ENCODE results near the gene PLEKHG3. TPM values are rescaled to one million over a fixed set of nuclear protein-coding genes. Genes with fewer than 3 reads are reported as not detected.

Gene PLEKHG3
- total RNA-seq, 4 donors from 2014 or later = 58.1 to 273 (median 94.7) TPM

- intact Hi-C loops (cut with DNase I; ENCODE audit: low total_unique reads) = no loop called here
These were observed 11.0 kb downstream of the PLEKHG3 start for GRCh38 chr14:64715146-64715627.

GRCh38 chr14:64715628-64716412 lies 11.6 kb downstream of the PLEKHG3 start:
- peak overlapping the region in 3 of 4 donors; percentile 18 to 40 (median 32) for H3K4me3 ChIP-seq
- intact Hi-C loops (cut with DNase I; ENCODE audit: low total_unique reads) = no loop called here
- no peaks in the 10 kb centered on the region for H3K36me3 ChIP-seq
- H3K9me3 ChIP-seq = peaks cover 0 to 6% of the 10 kb centered on the region in 2 donors
- no peaks in the 10 kb centered on the region for H3K27me3 ChIP-seq
- in situ Hi-C loops (cut with MboI; ENCODE audit: low pct_ligation_motif_present in 1 of 4, low pct_unique_long_range_greater_than_20kb in 1 of 4, low sequenced_read_pairs in 3 of 4) = no loop called here
- H3K4me1 ChIP-seq = peaks cover 48 to 68% (median 60%) of the 10 kb centered on the region in 4 donors
- no peak for DNase-seq
- TF ChIP-seq POLR2A (IDR thresholded peaks at IDR 0.05) (no peak), CTCF (IDR thresholded peaks at IDR 0.05) (no peak), POLR2AphosphoS5 (IDR thresholded peaks at IDR 0.05) (no peak), EP300 (IDR thresholded peaks at IDR 0.05; ENCODE audit: low read depth) (no peak)
- WGBS, 2 donors (ENCODE audit: low coverage in 1 of 2) = 49% methylated on average over 22 of the region's 22 CpGs; no CpG with 5 or more reads in 1 of the 2 donors
- H3K27ac ChIP-seq = peak overlapping the region; percentile 86 to 91 (median 88)

More at GRCh38 chr14:64715146-64715627, 11.0 kb downstream of the PLEKHG3 start:
- DNase-seq = no peak
- no peaks in the 10 kb centered on the region for H3K36me3 ChIP-seq
- 50% methylated on average over 4 of the region's 4 CpGs; no CpG with 5 or more reads in 1 of the 2 donors for WGBS, 2 donors (ENCODE audit: low coverage in 1 of 2)
- H3K27ac ChIP-seq = peak overlapping the region; percentile 86 to 91 (median 88)
- TF ChIP-seq POLR2A (IDR thresholded peaks at IDR 0.05) (no peak), CTCF (IDR thresholded peaks at IDR 0.05) (no peak), EP300 (IDR thresholded peaks at IDR 0.05; ENCODE audit: low read depth) (no peak), POLR2AphosphoS5 (IDR thresholded peaks at IDR 0.05) (no peak)
- H3K9me3 ChIP-seq = peaks cover 0 to 6% of the 10 kb centered on the region in 2 donors
- peak overlapping the region in 1 of 4 donors; percentile 32 for H3K4me3 ChIP-seq
- H3K4me1 ChIP-seq = peaks cover 45 to 68% (median 60%) of the 10 kb centered on the region in 4 donors
- in situ Hi-C loops (cut with MboI; ENCODE audit: low pct_ligation_motif_present in 1 of 4, low pct_unique_long_range_greater_than_20kb in 1 of 4, low sequenced_read_pairs in 3 of 4) = no loop called here
- H3K27me3 ChIP-seq = no peaks in the 10 kb centered on the region

- no peak for TF ChIP-seq CTCF (IDR thresholded peaks at IDR 0.05)
- peak in 2 of 3 donors; percentile 14 to 18 for TF ChIP-seq POLR2AphosphoS5 (IDR thresholded peaks at IDR 0.05)
- TF ChIP-seq POLR2A (IDR thresholded peaks at IDR 0.05) = no peak
- no peak for TF ChIP-seq EP300 (IDR thresholded peaks at IDR 0.05; ENCODE audit: low read depth)
- intact Hi-C loops (cut with DNase I; ENCODE audit: low total_unique reads) = no loop called here
- Histone ChIP-seq H3K4me1 (peaks cover 58 to 86% (median 79%) of the 10 kb centered on the region in 4 donors), H3K36me3 (no peaks in the 10 kb centered on the region), H3K27me3 (no peaks in the 10 kb centered on the region), H3K9me3 (peaks cover 0 to 6% of the 10 kb centered on the region in 2 donors), H3K27ac (peak overlapping the region; percentile 86 to 91 (median 88)), H3K4me3 (no peak overlapping the region)
- in situ Hi-C loops (cut with MboI; ENCODE audit: low pct_ligation_motif_present in 1 of 4, low pct_unique_long_range_greater_than_20kb in 1 of 4, low sequenced_read_pairs in 3 of 4) = no loop called here
- 18% methylated on average over 6 of the region's 6 CpGs; no CpG with 5 or more reads in 1 of the 2 donors for WGBS, 2 donors (ENCODE audit: low coverage in 1 of 2)
- DNase-seq = no peak
These were observed 13.6 kb downstream of the PLEKHG3 start for GRCh38 chr14:64717870-64718269.

GRCh38 chr14:64718762-64719161 lies 14.5 kb downstream of the PLEKHG3 start:
- Histone ChIP-seq H3K36me3 (no peaks in the 10 kb centered on the region), H3K27ac (peak overlapping the region; percentile 86 to 91 (median 88)), H3K4me1 (peaks cover 67 to 95% (median 87%) of the 10 kb centered on the region in 4 donors), H3K9me3 (peaks cover 0 to under 1% of the 10 kb centered on the region in 2 donors), H3K4me3 (no peak overlapping the region), H3K27me3 (no peaks in the 10 kb centered on the region)
- in situ Hi-C loops (cut with MboI; ENCODE audit: low pct_ligation_motif_present in 1 of 4, low pct_unique_long_range_greater_than_20kb in 1 of 4, low sequenced_read_pairs in 3 of 4) = no loop called here
- intact Hi-C loops (cut with DNase I; ENCODE audit: low total_unique reads) = no loop called here
- DNase-seq = no peak
- 79 to 93% methylated on average over 3 to 7 of the region's 7 CpGs for WGBS, 2 donors (ENCODE audit: low coverage in 1 of 2)
- TF ChIP-seq POLR2AphosphoS5 (IDR thresholded peaks at IDR 0.05) (peak in 1 of 3 donors; percentile 20), POLR2A (IDR thresholded peaks at IDR 0.05) (no peak), CTCF (IDR thresholded peaks at IDR 0.05) (no peak), EP300 (IDR thresholded peaks at IDR 0.05; ENCODE audit: low read depth) (peak; percentile 8)
